Spinal cord (tissue), 10 donors: ENCODE results near the gene FREM3. TPM values are rescaled to one million over a fixed set of nuclear protein-coding genes. Genes with fewer than 3 reads are reported as not detected.

Experiments
- DNase-seq, 6 donors: peaks; one replicate each; pipeline versions ENCODE4 v3.0.0 to v3.0.0-alpha.2; 2013 to 2015; ENCODE audit warnings: low spot score in 6 of 6, low read depth in 4 of 6
- H3K27ac ChIP-seq: one replicate; pipeline ENCODE4 v1.5.1; 2013; ENCODE audit warnings: low read depth, low read length, control low read depth
- H3K27me3 ChIP-seq: one replicate; pipeline ENCODE4 v1.6.1; 2013; ENCODE audit warnings: low read length; ENCODE audit not compliant: control insufficient read depth, insufficient read depth
- H3K36me3 ChIP-seq: one replicate; pipeline ENCODE4 v1.6.1; 2013; ENCODE audit warnings: low read length; ENCODE audit not compliant: control insufficient read depth, insufficient read depth
- H3K4me1 ChIP-seq: one replicate; pipeline ENCODE4 v1.6.1; 2013; ENCODE audit warnings: low read length; ENCODE audit not compliant: control insufficient read depth, insufficient read depth
- H3K4me3 ChIP-seq: one replicate; pipeline ENCODE4 v1.5.1; 2013; ENCODE audit warnings: low read depth, low read length, control low read depth
- H3K9me3 ChIP-seq: one replicate; pipeline ENCODE4 v1.6.1; 2013; ENCODE audit warnings: low read length; ENCODE audit not compliant: control insufficient read depth, insufficient read depth
- WGBS: methylation state at CpG from one replicate; pipeline ENCODE4 v1.1.5; 2013; ENCODE audit warnings: missing lambda C conversion rate; ENCODE audit not compliant: insufficient coverage; 5-methylcytosine and 5-hydroxymethylcytosine counted together
- polyA plus RNA-seq, 2 donors: library from polyadenylated mRNA; unstranded; fragments of 120-200 nt; gene quantifications; one replicate each; pipeline ENCODE4 v1.2.1, GENCODE V29; 2013; ENCODE audit not compliant: insufficient read length in 2 of 2
- total RNA-seq, 2 donors: library from RNA; depleted of rRNA in 1 of 2; stranded (reverse); fragments of 120-200 nt in 1 of 2; fragments of >200 nt in 1 of 2; gene quantifications; one replicate each; pipeline versions ENCODE4 v1.2.3 to v1.2.4, GENCODE V29; 2013 to 2014
- donor health status: healthy.

Gene FREM3
- total and polyA plus RNA-seq, 4 donors, result 1.5 to 3.0 (median 2.5) TPM

GRCh38 chr4:143606480-143606879, 94.0 kb downstream of the FREM3 start:
- no peaks in the 10 kb centered on the region for H3K36me3 ChIP-seq
- WGBS, result 100% methylated on average over 1 of the region's 3 CpGs
- H3K4me3 ChIP-seq, result no peak overlapping the region
- no peaks in the 10 kb centered on the region for H3K4me1 ChIP-seq
- DNase-seq, result no peak
- no peaks in the 10 kb centered on the region for H3K9me3 ChIP-seq
- H3K27ac ChIP-seq, result no peak overlapping the region
- H3K27me3 ChIP-seq, result no peaks in the 10 kb centered on the region

GRCh38 chr4:143599827-143600226, 100.6 kb downstream of the FREM3 start:
- DNase-seq, result no peak
- H3K27me3 ChIP-seq, result no peaks in the 10 kb centered on the region
- no peaks in the 10 kb centered on the region for H3K9me3 ChIP-seq
- no CpG with 5 or more reads among the region's 1 CpG for WGBS
- no peak overlapping the region for H3K4me3 ChIP-seq
- no peak overlapping the region for H3K27ac ChIP-seq
- no peaks in the 10 kb centered on the region for H3K36me3 ChIP-seq
- no peaks in the 10 kb centered on the region for H3K4me1 ChIP-seq

GRCh38 chr4:143598816-143599215, 101.7 kb downstream of the FREM3 start:
- no peak overlapping the region for H3K27ac ChIP-seq
- H3K4me1 ChIP-seq, result no peaks in the 10 kb centered on the region
- no peaks in the 10 kb centered on the region for H3K9me3 ChIP-seq
- no peaks in the 10 kb centered on the region for H3K27me3 ChIP-seq
- H3K4me3 ChIP-seq, result no peak overlapping the region
- no peak for DNase-seq
- no peaks in the 10 kb centered on the region for H3K36me3 ChIP-seq

GRCh38 chr4:143597276-143597675, 103.2 kb downstream of the FREM3 start:
- Histone ChIP-seq H3K4me3 (no peak overlapping the region), H3K4me1 (no peaks in the 10 kb centered on the region), H3K9me3 (no peaks in the 10 kb centered on the region), H3K27me3 (no peaks in the 10 kb centered on the region), H3K27ac (no peak overlapping the region), H3K36me3 (no peaks in the 10 kb centered on the region)
- WGBS, result no CpG with 5 or more reads among the region's 3 CpGs
- no peak for DNase-seq

GRCh38 chr4:143587703-143588102, 112.8 kb downstream of the FREM3 start:
- Histone ChIP-seq H3K27ac (no peak overlapping the region), H3K4me1 (no peaks in the 10 kb centered on the region), H3K4me3 (no peak overlapping the region), H3K36me3 (no peaks in the 10 kb centered on the region), H3K9me3 (peaks cover 3% of the 10 kb centered on the region), H3K27me3 (no peaks in the 10 kb centered on the region)
- DNase-seq, result peak in 1 of 6 donors; percentile 2

- Histone ChIP-seq H3K27ac (no peak overlapping the region), H3K36me3 (no peaks in the 10 kb centered on the region), H3K27me3 (no peaks in the 10 kb centered on the region), H3K9me3 (peaks cover 3% of the 10 kb centered on the region), H3K4me3 (no peak overlapping the region), H3K4me1 (peaks cover 5% of the 10 kb centered on the region)
- no peak for DNase-seq
Measured at GRCh38 chr4:143586080-143586479, 114.4 kb downstream of the FREM3 start.

- Histone ChIP-seq H3K9me3 (peaks cover 3% of the 10 kb centered on the region), H3K27ac (no peak overlapping the region), H3K27me3 (no peaks in the 10 kb centered on the region), H3K36me3 (peaks cover 3% of the 10 kb centered on the region), H3K4me1 (peaks cover 5% of the 10 kb centered on the region), H3K4me3 (no peak overlapping the region)
- DNase-seq, result no peak
- no CpG with 5 or more reads among the region's 6 CpGs for WGBS
Measured at GRCh38 chr4:143585548-143585947, 114.9 kb downstream of the FREM3 start.

GRCh38 chr4:143581331-143581946, 119.0 kb downstream of the FREM3 start:
- Histone ChIP-seq H3K27ac (no peak overlapping the region), H3K4me1 (peaks cover 5% of the 10 kb centered on the region), H3K27me3 (no peaks in the 10 kb centered on the region), H3K36me3 (peaks cover 3% of the 10 kb centered on the region), H3K4me3 (no peak overlapping the region), H3K9me3 (peaks cover 3% of the 10 kb centered on the region)
- 68% methylated on average over 3 of the region's 3 CpGs for WGBS
- DNase-seq, result peak in 2 of 6 donors; percentile 25 to 56

GRCh38 chr4:143575331-143575730, 125.1 kb downstream of the FREM3 start:
- Histone ChIP-seq H3K27me3 (no peaks in the 10 kb centered on the region), H3K4me3 (no peak overlapping the region), H3K36me3 (no peaks in the 10 kb centered on the region), H3K4me1 (no peaks in the 10 kb centered on the region), H3K9me3 (no peaks in the 10 kb centered on the region), H3K27ac (no peak overlapping the region)
- DNase-seq, result no peak

- Histone ChIP-seq H3K27ac (no peak overlapping the region), H3K27me3 (no peaks in the 10 kb centered on the region), H3K4me1 (peaks cover 5% of the 10 kb centered on the region), H3K9me3 (no peaks in the 10 kb centered on the region), H3K4me3 (no peak overlapping the region), H3K36me3 (no peaks in the 10 kb centered on the region)
- DNase-seq, result no peak
- no CpG with 5 or more reads among the region's 2 CpGs for WGBS
Measured at GRCh38 chr4:143564472-143564871, 136.0 kb downstream of the FREM3 start.
